Spleen (tissue), 7 donors: ENCODE data around the gene YEATS2.

Experiments used
- POLR2A ChIP-seq, 3 donors: fragments of 450-650 bp; IDR thresholded peaks; one replicate each; pipeline ENCODE4 v1.5.1; 2017; ENCODE audit warnings: antibody characterized with exemption in 3 of 3, mild to moderate bottlenecking in 1 of 3
- POLR2AphosphoS5 ChIP-seq, 3 donors: sonication (generic); formaldehyde crosslinking; IDR thresholded peaks; one replicate each; pipeline ENCODE4 v1.5.1; 2017; ENCODE audit warnings: antibody characterized with exemption in 3 of 3
- TF ChIP-seq, protein P1 (sequence below), 11 experiments: fragments of 200-600 bp in 7 of 11; fragments of 450-650 bp in 4 of 11; sonication (generic) in 4 of 11; IDR thresholded peaks in 8 of 11; conservative IDR thresholded peaks in 3 of 11; 1 replicate in 7 of 11; 2 replicates in 4 of 11; pipeline versions ENCODE4 v1.4.0 to v1.8.0; 2016 to 2021; ENCODE audit warnings: antibody characterized with exemption in 11 of 11, inconsistent platforms in 4 of 11, mild to moderate bottlenecking in 1 of 11
- donor health status: DM: no; HTN: no; CAD: no; lungs with moderate emphysema.
- donor health status: DM: no; HTN: no; CAD: no.
- donor health status: DM: no; HTN: no; CAD: no.

DNA sequence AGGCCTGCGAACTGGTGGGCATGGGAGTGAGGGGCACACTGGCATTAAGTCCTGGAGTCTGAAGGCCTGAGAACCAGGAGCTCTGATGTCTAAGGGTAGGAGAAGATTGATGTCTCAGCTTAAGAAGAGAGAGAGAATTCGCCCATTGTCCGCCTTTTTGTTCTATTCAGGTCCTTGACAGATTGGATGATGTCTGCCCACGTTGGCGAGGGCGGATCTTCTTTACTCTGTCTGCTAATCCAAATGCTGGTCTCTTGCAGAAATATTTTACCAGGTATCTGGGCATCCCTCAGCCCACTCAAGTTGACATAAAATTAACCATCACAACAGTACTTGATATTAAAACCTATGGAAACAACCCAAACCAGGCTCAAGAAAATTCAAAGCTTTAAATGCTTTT is 83.6 kb downstream of the YEATS2 start:
- TF ChIP-seq, protein P1, sequence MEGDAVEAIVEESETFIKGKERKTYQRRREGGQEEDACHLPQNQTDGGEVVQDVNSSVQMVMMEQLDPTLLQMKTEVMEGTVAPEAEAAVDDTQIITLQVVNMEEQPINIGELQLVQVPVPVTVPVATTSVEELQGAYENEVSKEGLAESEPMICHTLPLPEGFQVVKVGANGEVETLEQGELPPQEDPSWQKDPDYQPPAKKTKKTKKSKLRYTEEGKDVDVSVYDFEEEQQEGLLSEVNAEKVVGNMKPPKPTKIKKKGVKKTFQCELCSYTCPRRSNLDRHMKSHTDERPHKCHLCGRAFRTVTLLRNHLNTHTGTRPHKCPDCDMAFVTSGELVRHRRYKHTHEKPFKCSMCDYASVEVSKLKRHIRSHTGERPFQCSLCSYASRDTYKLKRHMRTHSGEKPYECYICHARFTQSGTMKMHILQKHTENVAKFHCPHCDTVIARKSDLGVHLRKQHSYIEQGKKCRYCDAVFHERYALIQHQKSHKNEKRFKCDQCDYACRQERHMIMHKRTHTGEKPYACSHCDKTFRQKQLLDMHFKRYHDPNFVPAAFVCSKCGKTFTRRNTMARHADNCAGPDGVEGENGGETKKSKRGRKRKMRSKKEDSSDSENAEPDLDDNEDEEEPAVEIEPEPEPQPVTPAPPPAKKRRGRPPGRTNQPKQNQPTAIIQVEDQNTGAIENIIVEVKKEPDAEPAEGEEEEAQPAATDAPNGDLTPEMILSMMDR (IDR thresholded peaks at IDR 0.05 in 8 of 11, conservative IDR thresholded peaks at IDR 0.05 in 3 of 11), result no peak
- TF ChIP-seq POLR2A (IDR thresholded peaks at IDR 0.05), result no peak
- TF ChIP-seq POLR2AphosphoS5 (IDR thresholded peaks at IDR 0.05), result no peak
